HG03103 (cell line): Measurements from ENCODE around the gene PJA1.

Experiments
- ATAC-seq: cut with Tn5 transposase; IDR thresholded peaks from one replicate; pipeline ENCODE4 v1.9.1; 2021; ENCODE audit warnings: low read depth; ENCODE audit not compliant: unreplicated experiment

Gene PJA1

DNA sequence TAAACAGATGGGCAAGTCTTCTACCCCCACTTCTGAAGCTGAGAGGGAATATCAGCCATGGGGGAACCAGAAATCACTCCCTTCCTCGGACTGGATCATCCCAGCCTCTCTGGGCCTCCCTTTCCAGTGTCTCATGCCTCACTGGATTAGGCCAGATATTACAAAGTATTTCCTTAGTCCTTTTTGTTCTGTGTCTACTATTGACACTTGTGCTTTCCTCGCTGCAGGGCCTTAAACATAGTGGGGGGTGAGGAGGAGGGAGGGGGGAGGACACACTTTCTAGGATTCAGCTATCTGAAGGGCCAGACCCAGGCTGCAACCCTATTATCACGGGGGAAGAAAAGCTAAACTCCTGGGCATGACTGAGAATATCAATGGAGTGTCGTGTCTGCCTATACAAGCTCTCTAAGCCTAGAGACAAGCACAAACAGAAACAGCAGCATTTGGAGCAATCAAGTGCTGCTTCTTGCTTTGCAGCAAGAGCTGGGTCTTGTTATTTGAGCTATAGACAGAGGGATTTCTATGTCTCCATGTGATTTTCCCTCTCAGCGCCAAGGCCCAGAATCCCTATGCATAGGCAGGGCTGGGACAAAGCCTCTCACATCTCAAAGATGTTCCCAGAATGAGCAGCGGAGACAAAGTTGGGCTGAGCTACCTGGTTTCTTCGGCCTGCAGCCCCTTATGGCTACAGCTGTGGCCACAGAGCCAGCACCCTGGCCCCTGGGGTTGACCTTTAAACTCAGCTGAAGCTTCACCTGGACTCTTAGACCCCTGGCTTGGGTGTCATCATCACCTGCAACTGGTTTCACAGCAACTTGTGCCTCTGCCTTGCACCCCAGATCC lies 20.2 kb downstream of the PJA1 start:
- ATAC-seq, result no peak

DNA sequence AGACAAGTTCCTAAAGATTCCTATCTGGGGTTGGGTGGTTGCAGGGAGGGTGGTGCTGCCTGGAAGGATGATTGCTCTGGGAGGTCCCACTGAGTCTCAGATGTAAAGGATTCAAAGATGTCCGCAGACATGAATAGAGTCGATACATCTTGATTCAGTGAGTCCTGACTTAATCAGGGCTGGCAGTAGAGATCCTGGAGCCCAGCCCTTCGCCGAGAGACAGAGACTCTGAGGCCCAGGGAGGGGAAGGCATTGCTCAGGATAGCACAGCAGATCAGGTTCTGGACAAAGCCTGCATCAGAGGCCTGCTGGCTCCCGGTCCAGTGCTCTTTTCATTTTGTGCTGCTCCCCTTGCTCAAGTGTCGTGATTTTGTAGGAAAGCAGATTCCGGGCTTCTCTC lies 21.7 kb downstream of the PJA1 start:
- no peak for ATAC-seq

DNA sequence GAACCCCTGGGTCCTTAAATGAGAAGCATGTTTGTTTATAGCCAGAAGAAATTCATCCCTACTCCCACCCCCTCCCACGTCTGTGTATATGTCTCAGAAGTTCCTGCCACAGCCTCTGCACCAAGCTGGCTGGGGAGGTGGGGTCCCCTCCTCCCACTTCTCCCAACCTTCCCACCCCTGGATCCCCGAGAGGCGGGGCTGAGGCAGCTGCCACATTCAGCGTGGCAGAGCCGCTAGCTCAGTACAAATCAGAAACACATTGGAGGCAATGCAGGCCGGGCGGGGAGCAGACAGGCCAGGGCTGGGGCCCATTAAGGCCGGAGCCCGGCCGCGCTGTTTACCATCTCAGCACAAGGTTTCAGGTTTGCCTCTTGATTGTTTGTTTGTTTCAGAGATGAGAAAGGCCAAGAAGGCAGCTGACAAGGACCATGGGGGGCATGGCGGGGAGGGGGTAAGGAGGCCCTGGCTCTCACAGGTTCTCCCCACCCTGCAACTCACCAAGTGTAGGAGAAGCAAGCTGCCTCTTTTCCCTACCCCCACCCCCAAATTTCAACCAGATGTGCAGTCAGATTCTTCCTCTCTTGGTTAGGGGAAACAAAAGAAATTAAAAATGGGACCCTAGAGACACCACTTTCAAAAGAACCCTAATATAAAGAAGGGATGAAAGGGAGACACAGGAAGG lies 22.3 kb downstream of the PJA1 start:
- ATAC-seq, result no peak

DNA sequence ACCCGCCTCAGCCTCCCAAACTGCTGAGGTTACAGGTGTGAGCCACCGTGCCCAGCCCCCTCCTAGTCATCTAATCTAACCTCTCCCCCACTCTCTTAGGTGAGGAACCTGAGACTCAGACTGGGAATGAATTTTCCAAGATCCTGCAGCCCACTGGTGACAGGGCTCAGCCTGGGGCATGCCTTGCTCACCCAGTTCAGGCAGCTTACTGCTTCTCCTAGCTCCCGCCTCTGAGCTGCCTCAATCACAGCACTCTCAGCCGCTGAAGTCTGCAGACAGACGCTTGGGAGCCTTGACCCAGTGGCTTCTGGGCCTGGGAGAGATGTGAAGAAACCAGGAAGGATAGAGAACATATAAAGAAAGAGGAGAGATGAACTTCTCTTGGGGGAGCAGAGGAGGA lies 24.4 kb downstream of the PJA1 start:
- ATAC-seq, result no peak

DNA sequence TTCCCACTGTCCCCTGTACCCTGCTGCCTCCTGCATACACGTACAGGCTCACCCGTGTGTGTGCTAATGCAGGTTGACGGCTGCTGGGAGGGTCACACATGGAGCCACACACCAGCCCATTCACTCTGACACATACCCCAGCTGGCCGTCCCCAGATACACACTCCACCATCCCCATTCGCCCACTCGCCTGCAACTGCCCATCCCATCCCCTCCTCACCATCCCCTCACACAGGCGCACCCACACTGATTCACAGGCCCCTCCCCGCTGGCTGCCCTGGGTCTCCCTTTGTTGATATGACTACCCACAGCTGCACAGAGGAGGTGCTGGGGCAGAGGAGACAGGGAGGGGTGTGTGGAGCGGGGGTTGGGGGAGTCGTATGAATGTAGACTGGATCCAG lies 25.7 kb downstream of the PJA1 start:
- no peak for ATAC-seq

DNA sequence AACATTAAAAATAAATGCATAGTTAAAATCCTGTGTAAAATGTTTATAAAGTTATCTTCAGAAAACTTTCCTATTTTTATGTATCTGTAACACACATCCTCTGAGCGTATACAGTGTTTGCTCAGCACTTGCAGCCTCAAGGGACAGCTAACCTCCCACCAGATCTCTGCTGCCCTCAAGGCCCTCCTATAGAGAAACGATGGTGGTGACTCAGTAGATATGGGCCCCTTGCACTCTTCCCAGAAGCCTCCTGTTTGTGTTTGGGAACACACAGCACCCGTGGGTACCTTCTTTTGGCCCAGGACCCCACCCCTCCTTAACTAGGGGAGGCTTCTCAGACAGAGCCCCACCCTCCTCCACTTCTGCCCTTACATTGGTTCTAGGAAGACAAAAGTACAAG lies 26.7 kb downstream of the PJA1 start:
- ATAC-seq, result no peak

DNA sequence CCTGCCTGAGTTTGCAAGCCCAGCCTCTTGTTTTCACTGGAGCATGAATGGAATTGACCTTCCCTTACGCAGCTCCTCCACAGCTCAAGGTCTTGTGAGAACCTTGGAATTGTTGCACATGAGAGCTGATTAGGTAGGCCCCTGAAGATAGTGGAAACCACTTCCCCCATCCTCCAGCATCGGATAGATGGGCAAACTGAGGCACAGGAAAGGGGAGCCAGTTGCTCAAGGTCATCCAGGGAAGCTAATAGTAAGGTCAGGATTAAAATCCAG lies 27.2 kb downstream of the PJA1 start:
- ATAC-seq, result no peak

DNA sequence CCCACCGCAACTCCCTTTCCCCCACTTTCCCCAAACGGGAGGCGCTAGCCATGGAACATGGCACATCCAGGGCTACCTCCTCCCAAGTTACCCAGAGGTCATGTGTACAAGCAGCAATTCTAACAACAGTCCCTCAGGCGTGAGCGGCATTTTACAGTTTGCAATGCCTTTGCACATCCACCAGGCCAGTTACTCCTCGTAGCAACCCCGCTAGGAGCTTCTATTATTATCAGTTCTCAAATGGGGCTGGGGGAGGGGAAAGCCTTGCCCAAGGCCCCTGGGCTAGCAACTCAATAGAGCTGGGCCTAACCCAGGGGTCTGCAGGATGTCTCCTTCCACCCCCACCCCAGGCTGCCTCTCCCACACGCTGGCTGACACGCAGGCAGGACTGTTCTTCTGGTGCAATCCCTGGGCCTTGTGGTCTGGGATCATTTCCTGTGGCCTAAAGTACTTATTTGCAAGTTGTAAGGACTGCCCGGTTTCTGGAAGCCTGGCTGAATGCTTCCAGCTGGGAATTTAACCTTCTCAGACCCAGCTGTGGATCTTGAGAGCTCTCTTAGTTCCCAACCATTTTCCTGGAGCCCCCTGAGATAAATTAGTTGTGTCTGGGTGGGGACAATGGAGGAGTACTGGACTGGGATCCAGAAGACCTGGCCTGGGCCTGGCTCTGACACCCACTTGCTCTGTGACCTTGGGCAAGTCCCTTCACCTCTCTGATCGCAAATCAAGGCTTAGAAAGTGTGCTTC lies 27.7 kb downstream of the PJA1 start:
- ATAC-seq, result no peak

DNA sequence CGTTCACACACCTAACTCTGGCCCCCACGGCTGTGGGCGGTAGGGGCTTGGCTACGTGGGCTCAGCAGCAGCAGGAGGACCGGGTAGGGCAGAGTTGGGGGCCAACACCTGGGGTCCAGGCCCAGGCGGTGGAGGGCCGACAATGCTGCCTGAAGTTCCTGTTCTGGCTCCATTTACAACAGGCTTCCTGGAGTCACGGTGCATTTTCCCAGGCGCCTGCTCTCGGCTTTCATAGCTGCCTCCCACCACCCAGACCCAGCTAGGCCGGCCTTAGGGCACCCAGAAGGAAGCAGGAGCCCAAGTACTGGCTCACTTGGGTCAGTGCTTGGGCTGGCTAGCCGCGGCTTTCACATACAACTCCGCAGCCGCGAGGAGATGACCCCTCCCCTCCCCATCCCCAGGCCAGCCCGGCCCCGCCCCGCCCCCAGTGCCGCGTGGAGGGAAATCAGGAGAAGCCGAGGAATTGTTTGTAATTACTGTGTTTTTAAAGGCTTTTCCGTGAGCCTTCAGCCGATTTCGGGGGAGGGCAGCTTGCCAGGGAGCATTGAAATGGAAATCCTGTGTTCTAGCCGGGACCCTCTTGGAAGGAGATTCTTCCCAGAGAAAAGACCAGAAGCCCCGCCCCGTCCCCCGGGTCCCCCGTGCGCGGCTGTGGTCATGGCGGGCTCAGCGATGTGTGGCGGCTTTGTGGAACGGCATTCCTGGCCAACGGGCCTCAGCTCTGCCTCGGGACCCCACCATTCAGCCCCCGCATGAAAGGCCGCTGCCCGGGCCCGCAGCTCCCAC lies 28.5 kb downstream of the PJA1 start:
- no peak for ATAC-seq

DNA sequence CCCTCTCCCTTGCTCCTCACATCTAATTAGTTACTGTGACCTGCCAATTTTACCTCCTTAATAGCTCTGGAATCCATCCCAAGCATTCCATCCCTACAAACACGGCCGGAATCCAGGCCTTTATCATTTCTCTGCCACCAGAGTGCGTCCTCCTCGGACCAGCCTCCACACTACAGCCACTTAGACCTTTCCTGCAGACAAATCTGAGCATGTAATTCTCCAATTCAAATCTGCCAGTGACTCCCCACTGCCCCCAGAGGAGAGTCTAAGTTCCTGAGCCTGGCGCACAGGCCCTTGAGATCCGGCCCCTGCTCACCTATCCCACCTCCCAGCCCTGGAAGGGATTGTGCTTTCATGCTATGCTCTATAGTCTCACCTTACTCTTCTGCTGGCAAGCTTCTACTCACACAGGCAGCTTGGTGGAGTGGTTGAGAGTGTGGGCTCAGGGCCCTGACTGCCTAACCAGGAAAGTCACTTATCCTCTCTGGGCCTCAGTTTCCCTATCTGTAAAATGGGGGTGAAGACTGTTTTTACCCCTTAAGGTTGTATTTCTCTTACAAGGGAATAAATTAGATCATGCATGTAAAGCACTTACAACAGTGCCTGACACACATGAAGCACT lies 31.2 kb downstream of the PJA1 start:
- ATAC-seq, result no peak

DNA sequence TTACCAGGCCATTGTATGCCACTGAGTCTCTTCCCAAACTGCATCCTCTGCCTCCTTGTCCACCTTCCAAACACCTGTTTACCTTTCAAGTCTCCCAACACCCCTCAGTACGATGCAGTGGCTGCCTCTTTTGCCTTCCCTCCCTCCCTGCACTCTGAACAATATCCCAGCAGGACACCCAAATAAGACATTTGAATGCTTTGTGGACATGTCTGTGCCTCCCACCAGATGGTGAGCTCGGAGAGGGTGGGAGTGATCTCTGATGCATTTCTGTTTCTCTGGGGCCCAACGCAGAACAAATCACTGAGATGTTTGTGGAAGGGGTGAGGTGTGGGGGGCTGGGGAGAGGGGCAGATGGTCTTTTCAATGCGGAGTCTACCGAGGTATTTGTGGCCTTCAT lies 33.4 kb downstream of the PJA1 start:
- no peak for ATAC-seq

DNA sequence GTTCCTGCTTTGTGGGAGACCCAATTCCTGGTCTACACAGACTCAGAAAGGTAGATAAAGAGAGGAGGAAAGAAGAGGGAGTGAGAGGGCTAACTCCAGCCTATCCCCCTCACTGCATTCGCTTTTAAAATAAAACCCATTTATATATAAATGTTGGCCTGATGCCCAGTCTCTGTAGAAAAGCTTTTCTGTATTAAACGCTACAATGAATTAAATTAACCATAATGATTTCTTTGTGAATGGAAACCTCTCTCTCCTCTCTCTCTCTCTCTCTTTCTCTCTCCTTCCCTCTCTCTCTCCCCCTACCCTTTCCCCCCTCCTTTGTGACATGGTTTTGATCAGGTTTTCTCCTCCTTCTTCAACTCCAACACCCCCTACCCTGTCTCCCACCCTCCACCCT lies 34.8 kb downstream of the PJA1 start:
- ATAC-seq, result no peak

DNA sequence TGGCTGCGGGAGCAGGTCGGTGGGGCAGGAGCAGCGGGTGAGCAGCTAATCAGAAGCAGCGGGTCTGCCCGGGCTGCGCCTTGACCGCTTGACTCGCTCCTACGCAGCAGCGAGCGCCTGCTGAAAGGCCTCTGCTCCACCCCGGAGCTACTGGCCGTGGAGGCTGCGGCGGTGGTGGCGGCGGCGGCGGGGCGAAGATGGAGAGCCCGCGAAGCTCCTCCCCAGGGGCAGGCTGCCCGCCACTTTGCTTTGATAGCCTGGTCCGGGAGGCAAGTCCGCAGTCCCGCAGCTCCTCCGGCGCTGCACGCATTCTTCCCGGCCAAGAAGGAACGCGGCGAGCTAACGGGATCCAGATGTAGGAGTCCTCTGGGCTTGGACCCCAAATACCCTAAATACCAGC lies 36.7 kb downstream of the PJA1 start:
- ATAC-seq, result no peak

DNA sequence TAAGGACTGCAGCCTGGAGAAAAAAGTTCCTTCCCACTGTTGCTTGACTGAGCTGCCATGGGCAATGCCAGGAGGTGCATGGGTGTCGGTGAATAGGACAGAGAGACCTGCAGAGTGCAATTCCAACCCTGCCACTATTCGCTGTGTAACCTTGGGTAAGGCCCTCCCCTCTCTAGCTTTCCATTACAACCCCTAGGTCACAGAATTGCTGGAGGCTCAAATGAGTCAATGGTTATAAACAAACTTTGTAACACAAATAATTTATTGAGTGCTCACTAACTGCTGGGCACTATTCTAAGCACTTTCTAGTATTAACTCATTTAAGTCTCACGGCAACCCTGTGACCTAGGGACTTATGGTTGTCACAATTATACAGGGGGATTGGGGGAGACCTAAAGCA lies 37.8 kb downstream of the PJA1 start:
- ATAC-seq, result no peak

DNA sequence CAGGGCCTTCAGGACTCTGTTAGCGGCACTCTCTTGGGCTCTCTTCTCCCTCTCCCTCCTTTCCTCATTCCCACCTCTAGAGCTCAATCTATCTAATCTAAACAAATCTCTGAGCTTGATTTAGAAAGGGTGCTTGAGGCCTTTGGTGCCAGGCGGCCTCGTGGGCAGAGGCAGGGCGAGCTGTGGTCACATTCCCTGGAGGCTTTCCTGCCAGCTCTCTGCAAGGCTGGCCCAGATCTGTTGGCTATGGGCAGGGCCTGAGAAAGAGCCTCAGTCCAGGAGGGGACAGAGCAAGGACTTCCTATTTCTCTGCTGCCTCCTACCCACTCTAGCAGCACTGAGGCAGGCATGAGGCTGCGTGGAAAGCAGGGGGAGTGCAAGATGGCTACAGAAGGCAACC lies 38.6 kb downstream of the PJA1 start:
- no peak for ATAC-seq

DNA sequence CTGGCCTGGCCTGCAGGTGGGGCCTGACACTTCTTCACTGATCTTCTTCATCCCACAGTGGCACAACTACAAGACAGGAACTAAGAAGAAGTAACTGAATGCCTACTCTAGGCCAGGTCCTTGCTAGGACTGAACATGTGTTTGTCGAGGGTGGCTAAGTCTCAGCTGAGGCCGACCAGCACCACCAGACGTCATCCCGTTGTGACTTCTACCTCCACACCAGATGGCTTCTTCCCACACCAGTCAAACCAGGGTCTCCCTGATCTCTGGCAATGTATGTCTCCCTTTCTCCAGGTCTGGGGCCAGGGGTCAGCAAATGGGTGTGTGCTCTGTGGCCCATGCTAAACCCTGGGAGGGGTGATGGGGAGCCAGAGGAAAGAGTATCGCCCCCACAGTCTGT lies 40.2 kb downstream of the PJA1 start:
- ATAC-seq, result no peak

DNA sequence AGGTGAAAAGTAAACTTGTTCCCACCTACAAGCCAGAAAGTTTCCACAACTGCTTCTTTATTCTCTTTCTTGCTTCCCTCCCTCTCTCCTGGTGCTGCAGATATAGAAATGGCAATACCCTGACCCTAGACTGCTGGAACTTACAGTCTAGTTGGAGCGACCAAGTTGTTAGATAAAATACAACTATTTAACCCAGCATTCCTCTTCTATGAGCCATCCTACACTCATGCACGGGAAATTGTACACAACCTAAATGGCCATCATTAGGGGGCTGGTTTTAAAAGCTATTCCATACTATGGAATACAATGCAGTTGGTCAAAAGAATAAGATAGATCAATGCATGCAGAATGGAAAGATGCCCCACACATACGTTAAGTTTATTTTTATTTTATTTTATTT lies 41.1 kb downstream of the PJA1 start:
- no peak for ATAC-seq

DNA sequence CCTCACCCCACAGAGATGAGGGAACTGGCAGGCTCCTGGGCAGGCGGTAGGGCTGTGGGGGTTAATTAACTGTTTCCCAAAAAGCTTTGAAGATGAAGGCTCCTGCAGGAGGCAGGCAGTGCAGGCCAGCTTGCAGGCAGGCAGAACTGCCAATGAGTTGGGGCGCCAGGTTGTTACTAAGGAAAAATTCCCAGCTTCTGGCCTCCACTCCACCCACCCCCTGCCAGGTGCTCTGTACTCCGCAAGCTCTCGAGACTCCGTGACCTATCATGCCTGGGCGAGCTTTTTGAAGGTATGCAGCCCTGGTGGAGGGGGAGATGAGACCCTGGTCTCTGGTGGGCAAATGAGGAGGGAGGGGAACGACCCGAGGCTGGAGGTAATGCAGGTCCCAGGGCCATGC lies 41.8 kb downstream of the PJA1 start:
- ATAC-seq, result no peak

DNA sequence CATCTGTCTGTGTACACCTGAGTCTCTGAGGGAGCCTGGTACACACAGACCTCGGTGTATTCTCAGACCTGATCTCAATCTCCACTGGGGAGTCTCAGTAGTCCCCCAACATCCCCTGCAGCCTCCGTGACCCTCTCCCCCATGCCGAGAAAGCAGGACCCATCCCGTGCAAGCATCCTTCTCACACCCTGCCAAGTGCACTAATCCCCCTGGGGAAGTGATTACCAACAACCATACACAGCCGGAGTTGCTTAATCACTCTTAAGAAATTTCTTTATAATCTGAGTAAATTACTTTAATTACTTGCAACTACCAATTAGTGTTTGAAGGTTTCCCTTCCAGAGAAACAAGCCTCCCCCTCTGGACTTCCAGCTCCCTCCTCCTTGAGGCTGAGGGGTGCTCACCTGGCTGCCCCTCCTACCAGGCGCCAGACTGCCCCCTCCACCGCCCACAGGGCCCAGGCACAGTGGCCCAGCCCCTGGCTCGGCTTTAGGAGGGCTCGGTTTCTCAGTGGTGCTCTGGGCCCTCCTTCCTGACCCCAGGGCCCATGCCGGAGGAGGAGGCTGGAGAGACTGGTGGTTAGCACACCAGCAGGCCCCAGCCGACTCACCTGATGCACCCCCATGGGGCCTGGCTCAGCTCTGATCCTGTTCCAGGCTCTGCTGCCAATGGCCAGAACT lies 43.8 kb downstream of the PJA1 start:
- no peak for ATAC-seq

DNA sequence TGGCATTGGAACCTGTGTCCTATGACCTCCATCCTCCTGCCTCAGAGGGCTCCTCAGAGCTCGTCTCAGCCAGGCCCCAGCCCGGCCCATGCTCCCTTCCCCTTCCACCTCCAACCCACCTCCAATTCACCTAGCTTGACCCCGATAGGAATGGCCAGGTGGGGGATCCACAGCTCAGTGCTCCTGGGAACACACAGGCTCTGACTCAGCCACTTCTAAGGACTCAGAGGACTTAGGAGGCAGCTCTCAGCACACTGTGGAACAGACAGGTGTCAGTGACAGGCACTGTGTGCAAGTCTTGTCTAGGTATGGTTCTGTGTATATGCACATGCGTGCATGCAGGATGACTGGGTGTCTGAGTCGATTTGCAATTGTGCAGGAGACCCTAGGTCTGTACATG lies 44.8 kb downstream of the PJA1 start:
- ATAC-seq, result no peak
